ENCODE measurements around the gene NRG3. TPM values are rescaled to one million over a fixed set of nuclear protein-coding genes. Genes with fewer than 3 reads are reported as not detected.

The NRG3 gene
- total and polyA plus RNA-seq, 2 of the 8 experiments (the other 6 are each of a cell fraction or from before 2014, with no cell fraction given) = 4.2 to 5.0 TPM

- Histone ChIP-seq H4K5ac (ENCODE audit: insufficient read length, low read depth, low read length) (no peak overlapping the region), H4K91ac (replicated peaks; ENCODE audit: insufficient read length, low read length) (no peak overlapping the region), H4K8ac (ENCODE audit: extremely low read depth, insufficient read depth, low read length) (no peak overlapping the region), H3K9ac (replicated peaks in 1 of 4; ENCODE audit: extremely low read depth in 1 of 4, low read depth in 3 of 4, low read length in 3 of 4) (no peak overlapping the region), H3K27me3 (replicated peaks in 1 of 4; ENCODE audit: control insufficient read depth in 3 of 4, extremely low read depth in 1 of 4, insufficient read depth in 3 of 4, low read length in 3 of 4) (no peaks in the 10 kb centered on the region), H3K27ac (ENCODE audit: low read depth, low read length) (no peak overlapping the region), H3K9me3 (ENCODE audit: insufficient read depth in 2 of 2, low read depth in 1 of 2, low read length in 1 of 2) (no peaks in the 10 kb centered on the region), H2BK12ac (ENCODE audit: low read depth, low read length) (no peak overlapping the region), H3K18ac (ENCODE audit: extremely low read depth, low read length) (no peak overlapping the region), H3K4ac (replicated peaks; ENCODE audit: insufficient read length, low read depth, low read length) (no peak overlapping the region), H3K23me2 (ENCODE audit: low read depth, low read length) (no peaks in the 10 kb centered on the region), H3K4me1 (replicated peaks in 1 of 4; ENCODE audit: control insufficient read depth in 3 of 4, insufficient read depth in 4 of 4, low read length in 3 of 4) (no peaks in the 10 kb centered on the region), H2AFZ (ENCODE audit: low read length) (no peak overlapping the region), H3K36me3 (ENCODE audit: control insufficient read depth in 2 of 4, insufficient read depth in 4 of 4, low read length in 3 of 4) (no peaks in the 10 kb centered on the region), H3K23ac (ENCODE audit: insufficient read length) (no peak overlapping the region), H2BK15ac (ENCODE audit: low read length) (no peak overlapping the region), H2BK120ac (replicated peaks; ENCODE audit: low read depth, low read length) (no peak overlapping the region), H2BK20ac (ENCODE audit: low read length) (no peak overlapping the region), H3K4me3 (ENCODE audit: extremely low read depth in 1 of 4, insufficient read depth in 2 of 4, low read depth in 3 of 4, low read length in 4 of 4) (no peak overlapping the region), H3K56ac (replicated peaks; ENCODE audit: insufficient read length, low read depth, low read length) (no peak overlapping the region), H2BK5ac (ENCODE audit: low read depth, low read length) (no peak overlapping the region), H3K14ac (ENCODE audit: insufficient read length) (no peak overlapping the region), H3K79me1 (ENCODE audit: low read depth, low read length) (no peaks in the 10 kb centered on the region), H2AK5ac (ENCODE audit: low read depth, low read length) (no peak overlapping the region), H4K20me1 (replicated peaks in 1 of 2; ENCODE audit: control insufficient read depth in 1 of 2, insufficient read depth in 2 of 2, low read length in 2 of 2) (no peaks in the 10 kb centered on the region), H3K79me2 (ENCODE audit: control insufficient read depth in 1 of 2, insufficient read depth in 2 of 2, low read length in 2 of 2) (no peaks in the 10 kb centered on the region), H3K4me2 (ENCODE audit: insufficient read depth in 1 of 2, low read depth in 2 of 2, low read length in 2 of 2) (no peak overlapping the region)
- CTCF ChIA-PET (ENCODE audit: partially characterized antibody) = no interaction called here
- DNase-seq (ENCODE audit: low read depth in 1 of 2, low spot score in 2 of 2) = no peak
- POLR2A ChIA-PET (ENCODE audit: partially characterized antibody) = no interaction called here
- no peak for FAIRE-seq
- WGBS, 2 experiments (ENCODE audit: extremely low coverage in 1 of 2, insufficient coverage in 1 of 2, insufficient read length in 1 of 2, insufficient replicate concordance in 2 of 2, low coverage in 1 of 2, low lambda C conversion rate in 2 of 2, missing lambda C conversion rate in 1 of 2) = 86% methylated on average over 1 of the region's 1 CpG; no CpG with 5 or more reads in 1 of the 2 experiments
- TF ChIP-seq MAFK (IDR thresholded peaks at IDR 0.05; ENCODE audit: low read depth, low read length) = no peak
- no peak for TF ChIP-seq MAX (IDR thresholded peaks at IDR 0.05)
- no peak for TF ChIP-seq NANOG (IDR thresholded peaks at IDR 0.05; ENCODE audit: insufficient read depth, low read depth, low read length, poor library complexity, severe bottlenecking)
- TF ChIP-seq SIN3A (conservative IDR thresholded peaks at IDR 0.05 in 1 of 2, IDR thresholded peaks at IDR 0.05 in 1 of 2; ENCODE audit: low read depth in 1 of 2, low read length in 2 of 2) = no peak
- no peak for TF ChIP-seq TCF12 (IDR thresholded peaks at IDR 0.05; ENCODE audit: low read depth, low read length)
- TF ChIP-seq RAD21 (IDR thresholded peaks at IDR 0.05 in 1 of 2, conservative IDR thresholded peaks at IDR 0.05 in 1 of 2; ENCODE audit: low read depth in 2 of 2, low read length in 2 of 2) = no peak
- TF ChIP-seq SP4 (IDR thresholded peaks at IDR 0.05; ENCODE audit: low read length) = no peak
- TF ChIP-seq KDM5A (IDR thresholded peaks at IDR 0.05; ENCODE audit: low read length) = no peak
- TF ChIP-seq BCL11A (IDR thresholded peaks at IDR 0.05; ENCODE audit: low read depth in 2 of 2, low read length in 2 of 2) = no peak
- no peak for TF ChIP-seq NRF1 (IDR thresholded peaks at IDR 0.05; ENCODE audit: low read depth, low read length)
- TF ChIP-seq EGR1 (IDR thresholded peaks at IDR 0.05; ENCODE audit: borderline replicate concordance, low read depth, low read length) = no peak
- no peak for TF ChIP-seq KDM4A (IDR thresholded peaks at IDR 0.05; ENCODE audit: low read depth, low read length, severe bottlenecking)
- no peak for TF ChIP-seq HDAC2 (IDR thresholded peaks at IDR 0.05; ENCODE audit: borderline replicate concordance in 1 of 2, low read depth in 2 of 2, low read length in 2 of 2)
- TF ChIP-seq EP300 (IDR thresholded peaks at IDR 0.05; ENCODE audit: borderline replicate concordance in 1 of 2, low read depth in 2 of 2, low read length in 2 of 2) = no peak
These were observed 486.3 kb downstream of the NRG3 start for GRCh38 chr10:82361256-82361655.
